ENCODE results near the gene ARAP2.

Gene ARAP2

GRCh38 chr4:36081185-36081584, 163.1 kb downstream of the ARAP2 start:
- TF ChIP-seq REST (IDR thresholded peaks at IDR 0.05; ENCODE audit: low read depth) (no peak), USF1 (IDR thresholded peaks at IDR 0.05) (no peak), FOXM1 (IDR thresholded peaks at IDR 0.05; ENCODE audit: borderline replicate concordance, low read depth) (no peak), EP300 (IDR thresholded peaks at IDR 0.05; ENCODE audit: borderline replicate concordance) (no peak), RAD21 (IDR thresholded peaks at IDR 0.05; ENCODE audit: low read depth) (no peak), TEAD4 (IDR thresholded peaks at IDR 0.05) (no peak), EGR1 (IDR thresholded peaks at IDR 0.05) (no peak), NFIC (IDR thresholded peaks at IDR 0.05) (no peak), ZBTB7A (IDR thresholded peaks at IDR 0.05; ENCODE audit: low read depth) (no peak), TAF1 (IDR thresholded peaks at IDR 0.05; ENCODE audit: low read depth) (no peak)

- TF ChIP-seq MAX (IDR thresholded peaks at IDR 0.05) = no peak
- TF ChIP-seq REST (IDR thresholded peaks at IDR 0.05; ENCODE audit: low read depth) = no peak
- TF ChIP-seq CREB1 (IDR thresholded peaks at IDR 0.05; ENCODE audit: low read depth) = no peak
- no peak for TF ChIP-seq TAF1 (IDR thresholded peaks at IDR 0.05; ENCODE audit: low read depth)
- no peak for TF ChIP-seq RAD21 (IDR thresholded peaks at IDR 0.05; ENCODE audit: low read depth)
- no peak for TF ChIP-seq EP300 (IDR thresholded peaks at IDR 0.05; ENCODE audit: borderline replicate concordance)
- no peak for TF ChIP-seq USF1 (IDR thresholded peaks at IDR 0.05)
- no peak for TF ChIP-seq YY1 (IDR thresholded peaks at IDR 0.05; ENCODE audit: low read depth)
- no peak for TF ChIP-seq ZBTB7A (IDR thresholded peaks at IDR 0.05; ENCODE audit: low read depth)
- no peak for TF ChIP-seq NFIC (IDR thresholded peaks at IDR 0.05)
- TF ChIP-seq TCF12 (IDR thresholded peaks at IDR 0.05; ENCODE audit: low read depth) = no peak
- TF ChIP-seq EGR1 (IDR thresholded peaks at IDR 0.05) = no peak
- TF ChIP-seq CEBPB (IDR thresholded peaks at IDR 0.05) = no peak
- TF ChIP-seq FOXM1 (IDR thresholded peaks at IDR 0.05; ENCODE audit: borderline replicate concordance, low read depth) = no peak
- no peak for TF ChIP-seq TEAD4 (IDR thresholded peaks at IDR 0.05)
These were observed 164.6 kb downstream of the ARAP2 start for GRCh38 chr4:36079666-36080065.

GRCh38 chr4:36078319-36078718, 166.0 kb downstream of the ARAP2 start:
- TF ChIP-seq MAX (IDR thresholded peaks at IDR 0.05) = no peak
- TF ChIP-seq REST (IDR thresholded peaks at IDR 0.05; ENCODE audit: low read depth) = no peak
- TF ChIP-seq CEBPB (IDR thresholded peaks at IDR 0.05) = no peak
- TF ChIP-seq TAF1 (IDR thresholded peaks at IDR 0.05; ENCODE audit: low read depth) = no peak
- no peak for TF ChIP-seq NFIC (IDR thresholded peaks at IDR 0.05)
- no peak for TF ChIP-seq USF1 (IDR thresholded peaks at IDR 0.05)
- TF ChIP-seq TEAD4 (IDR thresholded peaks at IDR 0.05) = no peak
- no peak for TF ChIP-seq FOXM1 (IDR thresholded peaks at IDR 0.05; ENCODE audit: borderline replicate concordance, low read depth)
- no peak for TF ChIP-seq YY1 (IDR thresholded peaks at IDR 0.05; ENCODE audit: low read depth)

GRCh38 chr4:36072529-36072928, 171.8 kb downstream of the ARAP2 start:
- TF ChIP-seq CEBPB (IDR thresholded peaks at IDR 0.05) = no peak
- TF ChIP-seq TAF1 (IDR thresholded peaks at IDR 0.05; ENCODE audit: low read depth) = no peak
- no peak for TF ChIP-seq MAX (IDR thresholded peaks at IDR 0.05)
- no peak for TF ChIP-seq NFIC (IDR thresholded peaks at IDR 0.05)
- TF ChIP-seq REST (IDR thresholded peaks at IDR 0.05; ENCODE audit: low read depth) = no peak
- TF ChIP-seq CREB1 (IDR thresholded peaks at IDR 0.05; ENCODE audit: low read depth) = no peak
- no peak for TF ChIP-seq RAD21 (IDR thresholded peaks at IDR 0.05; ENCODE audit: low read depth)
- TF ChIP-seq TEAD4 (IDR thresholded peaks at IDR 0.05) = no peak
- no peak for TF ChIP-seq FOXM1 (IDR thresholded peaks at IDR 0.05; ENCODE audit: borderline replicate concordance, low read depth)
- no peak for TF ChIP-seq YY1 (IDR thresholded peaks at IDR 0.05; ENCODE audit: low read depth)
- TF ChIP-seq ZBTB7A (IDR thresholded peaks at IDR 0.05; ENCODE audit: low read depth) = no peak
- no peak for TF ChIP-seq EGR1 (IDR thresholded peaks at IDR 0.05)
- TF ChIP-seq TCF12 (IDR thresholded peaks at IDR 0.05; ENCODE audit: low read depth) = no peak
- no peak for TF ChIP-seq USF1 (IDR thresholded peaks at IDR 0.05)
- TF ChIP-seq EP300 (IDR thresholded peaks at IDR 0.05; ENCODE audit: borderline replicate concordance) = no peak
